Mucosa of rectum (tissue), 2 donors: ENCODE data around the gene BRIX1.

Experiments used
- H3K27ac ChIP-seq, 2 donors: one replicate each; pipeline ENCODE4 v1.7.0; 2013; ENCODE audit warnings: inconsistent platforms in 2 of 2, low read depth in 2 of 2, low read length in 2 of 2
- H3K27me3 ChIP-seq, 2 donors: one replicate each; pipeline ENCODE4 v1.7.0; 2013; ENCODE audit warnings: low read length in 2 of 2; ENCODE audit not compliant: control insufficient read depth in 2 of 2, insufficient read depth in 2 of 2
- H3K36me3 ChIP-seq, 2 donors: one replicate each; pipeline ENCODE4 v1.7.0; 2013; ENCODE audit warnings: low read length in 2 of 2; ENCODE audit not compliant: control insufficient read depth in 2 of 2, insufficient read depth in 2 of 2
- H3K4me1 ChIP-seq, 2 donors: one replicate each; pipeline ENCODE4 v1.7.0; 2013; ENCODE audit warnings: low read length in 2 of 2, mild to moderate bottlenecking in 1 of 2; ENCODE audit not compliant: control insufficient read depth in 2 of 2, insufficient read depth in 2 of 2
- H3K4me3 ChIP-seq, 2 donors: one replicate each; pipeline ENCODE4 v1.7.0; 2013; ENCODE audit warnings: low read length in 2 of 2
- H3K9ac ChIP-seq, 2 donors: one replicate each; pipeline ENCODE4 v1.7.0; 2013; ENCODE audit warnings: low read length in 2 of 2, low read depth in 1 of 2, mild to moderate bottlenecking in 1 of 2
- H3K9me3 ChIP-seq, 2 donors: one replicate each; pipeline ENCODE4 v1.7.0; 2013; ENCODE audit warnings: low read length in 2 of 2; ENCODE audit not compliant: control insufficient read depth in 2 of 2
- donor health status: healthy.
- donor health status: Normal muscosa, but diverticular disease.

Gene BRIX1

DNA sequence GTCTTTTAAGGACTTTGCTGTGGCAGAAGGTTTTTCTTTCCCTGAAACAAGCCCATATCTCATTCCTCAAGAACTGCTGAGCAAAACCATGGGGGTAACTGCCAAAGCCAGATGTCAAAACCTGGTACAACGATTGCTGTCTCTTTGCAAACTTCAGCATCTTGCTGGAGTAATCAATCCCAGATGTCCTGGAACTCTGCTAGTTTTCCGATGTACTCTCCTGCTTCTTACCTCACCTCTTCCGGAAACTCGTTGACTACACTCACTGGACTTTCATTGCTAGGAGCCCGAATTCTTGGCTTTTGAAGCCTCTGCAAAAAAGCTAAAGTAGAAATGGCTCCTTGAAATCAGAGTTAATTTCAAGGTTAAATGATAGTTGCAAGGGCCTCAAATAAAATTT is 23.5 kb upstream of the BRIX1 start:
- Histone ChIP-seq H3K4me1 (no peaks in the 10 kb centered on the region), H3K4me3 (no peak overlapping the region), H3K36me3 (no peaks in the 10 kb centered on the region), H3K27ac (no peak overlapping the region), H3K9me3 (no peaks in the 10 kb centered on the region), H3K9ac (no peak overlapping the region), H3K27me3 (no peaks in the 10 kb centered on the region)

DNA sequence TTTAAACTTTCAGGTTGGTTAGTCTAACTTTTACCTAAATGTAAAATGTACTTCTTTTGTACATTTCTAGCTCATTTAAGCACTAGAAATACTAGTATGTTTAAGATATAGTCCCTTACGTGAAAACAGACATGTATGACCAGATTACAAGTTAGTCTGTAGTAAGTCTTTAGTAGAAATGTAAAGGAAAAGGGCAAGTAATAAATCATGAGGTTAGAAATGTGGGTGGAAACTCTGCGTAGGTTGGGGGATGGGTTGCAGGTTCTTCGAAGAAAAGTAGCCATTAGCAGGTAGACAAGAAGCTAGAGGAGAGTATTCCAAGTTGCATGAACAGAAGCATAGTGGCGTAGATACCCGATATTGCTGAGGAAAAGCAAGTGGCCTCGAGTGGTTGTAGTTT is 23.1 kb upstream of the BRIX1 start:
- Histone ChIP-seq H3K36me3 (no peaks in the 10 kb centered on the region), H3K27ac (no peak overlapping the region), H3K27me3 (no peaks in the 10 kb centered on the region)

DNA sequence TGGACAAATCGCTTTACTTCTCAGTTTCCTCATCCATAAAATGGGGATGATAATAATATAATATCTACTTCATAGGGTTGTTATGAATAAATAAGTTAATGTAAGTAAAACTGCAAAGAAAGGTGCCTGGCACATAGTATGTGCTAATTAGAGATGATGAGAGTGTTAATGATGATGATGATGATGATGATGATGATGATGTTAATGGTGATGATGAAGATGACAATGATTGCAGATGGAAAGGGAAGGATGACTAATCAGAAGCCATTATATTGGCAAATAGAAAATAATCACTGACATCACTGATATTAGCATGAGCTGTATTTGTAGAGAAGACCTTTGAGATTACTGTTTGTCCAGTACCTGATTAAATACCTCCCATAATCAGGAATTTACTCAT is 20.8 kb upstream of the BRIX1 start:
- Histone ChIP-seq H3K27ac (no peak overlapping the region), H3K4me1 (peaks cover 0 to 2% of the 10 kb centered on the region in 2 donors), H3K36me3 (no peaks in the 10 kb centered on the region), H3K27me3 (no peaks in the 10 kb centered on the region), H3K9ac (no peak overlapping the region), H3K4me3 (no peak overlapping the region), H3K9me3 (no peaks in the 10 kb centered on the region)

More for the DNA sequence above, 23.1 kb upstream of the BRIX1 start:
- no peak overlapping the region for H3K9ac ChIP-seq
- no peaks in the 10 kb centered on the region for H3K9me3 ChIP-seq
- no peaks in the 10 kb centered on the region for H3K4me1 ChIP-seq
- no peak overlapping the region for H3K4me3 ChIP-seq

DNA sequence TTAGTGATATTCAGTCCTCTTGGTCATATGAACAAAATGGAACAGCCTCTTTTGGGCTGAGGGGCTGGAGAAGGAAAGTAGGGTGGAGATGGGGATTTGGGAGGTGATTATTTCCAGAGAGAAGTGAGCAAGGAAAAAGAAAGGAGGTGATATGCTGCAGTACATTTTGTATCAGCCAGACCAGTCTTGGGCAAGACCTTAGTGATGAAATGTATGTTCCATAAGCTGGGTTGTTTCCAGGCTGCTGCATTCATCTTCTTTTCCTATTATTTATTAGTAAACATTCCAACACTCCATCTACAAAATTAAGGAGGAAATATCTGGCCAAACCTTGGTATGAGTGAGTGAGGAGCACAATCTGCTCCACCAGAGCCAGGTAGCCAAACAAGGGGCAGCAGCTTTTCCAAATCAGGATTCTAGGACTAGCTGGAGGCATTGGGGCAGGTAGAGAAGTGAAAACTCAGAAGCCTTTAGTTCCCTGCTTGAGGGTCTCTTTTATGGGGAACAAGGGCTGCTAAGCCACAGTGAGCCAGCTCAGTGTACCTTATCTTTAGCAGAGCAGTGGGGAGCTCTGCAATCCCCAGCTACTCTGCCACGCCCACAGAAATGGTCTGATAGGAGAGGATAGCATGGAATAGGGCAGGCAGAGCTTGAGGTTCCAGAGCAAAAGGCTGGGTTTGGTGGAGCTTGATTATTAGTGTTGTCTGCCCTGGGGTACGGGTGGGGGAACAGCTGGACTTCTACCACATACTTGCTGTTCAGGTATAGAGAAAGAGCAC is 19.7 kb upstream of the BRIX1 start:
- peaks cover 0 to 2% of the 10 kb centered on the region in 2 donors for H3K4me1 ChIP-seq
- no peaks in the 10 kb centered on the region for H3K9me3 ChIP-seq

DNA sequence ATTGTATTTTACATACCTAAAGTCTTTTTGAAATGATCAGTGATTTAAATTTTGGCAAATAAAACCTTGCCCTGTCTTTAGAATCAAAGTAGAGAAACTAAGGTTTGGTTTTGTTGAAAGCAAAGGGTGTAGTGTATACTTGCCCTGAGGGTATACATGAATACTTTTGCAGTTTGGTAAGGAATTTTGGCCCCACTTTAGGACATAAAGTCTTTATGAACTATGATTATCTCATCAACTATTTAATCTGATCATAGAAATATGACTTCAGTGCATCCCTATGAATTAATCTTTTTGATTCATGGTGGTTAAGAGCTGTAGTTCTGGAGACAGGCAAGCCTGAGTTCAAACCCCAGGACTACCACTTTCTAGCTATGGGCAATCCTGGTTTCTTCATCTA is 17.9 kb upstream of the BRIX1 start:
- Histone ChIP-seq H3K27me3 (no peaks in the 10 kb centered on the region), H3K27ac (no peak overlapping the region), H3K9ac (no peak overlapping the region), H3K4me1 (peaks cover 0 to 2% of the 10 kb centered on the region in 2 donors), H3K4me3 (no peak overlapping the region), H3K9me3 (no peaks in the 10 kb centered on the region), H3K36me3 (no peaks in the 10 kb centered on the region)

More for the DNA sequence above, 19.7 kb upstream of the BRIX1 start:
- Histone ChIP-seq H3K4me3 (no peak overlapping the region), H3K9ac (no peak overlapping the region), H3K27ac (no peak overlapping the region), H3K27me3 (no peaks in the 10 kb centered on the region), H3K36me3 (no peaks in the 10 kb centered on the region)

DNA sequence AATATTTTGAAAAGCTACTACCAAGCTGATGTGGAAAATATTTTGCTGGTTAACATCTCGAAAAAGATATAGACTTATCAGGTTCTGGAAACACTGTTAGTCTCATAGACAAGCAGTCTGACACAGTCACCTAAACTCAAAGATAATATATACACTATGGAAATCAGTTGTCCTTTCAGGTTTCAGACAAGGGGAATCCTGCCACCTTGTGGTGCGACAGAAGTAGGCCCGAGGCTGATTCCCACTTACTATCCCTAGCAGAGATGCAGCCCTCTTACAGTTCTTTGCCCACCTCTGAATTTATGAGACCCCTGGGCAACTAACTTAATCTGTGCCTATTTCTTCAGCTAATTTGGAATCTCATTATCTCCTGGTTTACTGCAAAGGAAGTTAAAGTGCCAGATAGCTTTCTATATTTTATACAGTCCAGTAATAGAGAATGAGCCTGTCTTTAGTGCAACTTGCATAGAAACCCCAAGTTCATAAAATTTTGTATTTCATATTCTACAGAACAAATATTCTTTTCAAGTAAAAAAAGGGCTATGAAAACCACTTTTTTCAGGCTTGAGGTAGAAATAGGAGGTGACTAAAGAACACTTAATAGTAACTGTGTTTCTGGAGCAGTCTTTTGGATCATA is 17.1 kb upstream of the BRIX1 start:
- Histone ChIP-seq H3K36me3 (no peaks in the 10 kb centered on the region), H3K9me3 (no peaks in the 10 kb centered on the region), H3K27ac (no peak overlapping the region), H3K4me1 (peaks cover 0 to 2% of the 10 kb centered on the region in 2 donors), H3K9ac (no peak overlapping the region), H3K27me3 (no peaks in the 10 kb centered on the region), H3K4me3 (no peak overlapping the region)

DNA sequence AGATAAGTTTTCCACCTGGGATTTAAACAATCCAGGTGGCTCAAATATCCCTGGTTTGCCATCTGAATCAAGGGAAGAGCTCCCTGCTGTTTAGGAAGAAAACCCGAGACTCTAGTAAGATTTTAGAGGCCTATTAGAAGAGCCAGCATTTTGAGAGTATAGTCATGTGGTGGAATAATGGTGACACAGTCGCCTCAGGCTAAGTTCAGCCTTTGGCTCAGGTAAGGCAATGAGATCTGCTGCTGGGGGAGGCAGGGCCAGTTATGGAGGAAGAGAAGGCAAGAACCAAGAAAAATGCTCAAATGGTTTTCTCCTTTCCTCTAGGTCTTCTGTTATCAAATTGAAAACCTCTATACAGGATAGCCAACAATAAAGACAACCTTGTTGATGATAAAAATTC is 16.4 kb upstream of the BRIX1 start:
- H3K27ac ChIP-seq, result no peak overlapping the region
- H3K9me3 ChIP-seq, result no peaks in the 10 kb centered on the region
- H3K4me1 ChIP-seq, result peaks cover 0 to 2% of the 10 kb centered on the region in 2 donors
- H3K36me3 ChIP-seq, result no peaks in the 10 kb centered on the region
- H3K27me3 ChIP-seq, result no peaks in the 10 kb centered on the region
- H3K4me3 ChIP-seq, result no peak overlapping the region
- no peak overlapping the region for H3K9ac ChIP-seq

DNA sequence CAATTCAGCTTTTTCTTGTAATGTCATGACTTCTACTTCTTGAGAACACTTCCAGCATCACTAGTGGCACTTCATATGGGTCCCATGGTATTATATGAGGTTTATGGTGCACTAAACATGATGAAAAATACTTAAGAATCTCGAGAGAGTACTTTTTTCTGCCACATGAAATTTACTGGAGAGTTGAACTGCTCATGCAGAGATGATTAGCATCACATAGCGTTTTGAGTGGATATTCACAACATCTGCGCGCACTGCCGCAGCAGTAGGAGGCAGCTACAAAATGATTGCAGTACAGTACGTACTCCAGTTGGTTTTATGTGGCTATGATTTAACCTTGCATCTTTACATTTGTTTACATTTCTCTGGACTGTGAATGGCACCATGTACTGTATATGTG is 14.9 kb upstream of the BRIX1 start:
- Histone ChIP-seq H3K27ac (no peak overlapping the region), H3K27me3 (no peaks in the 10 kb centered on the region), H3K9me3 (no peaks in the 10 kb centered on the region), H3K4me1 (peaks cover 0 to 2% of the 10 kb centered on the region in 2 donors), H3K4me3 (no peak overlapping the region), H3K36me3 (no peaks in the 10 kb centered on the region), H3K9ac (no peak overlapping the region)

DNA sequence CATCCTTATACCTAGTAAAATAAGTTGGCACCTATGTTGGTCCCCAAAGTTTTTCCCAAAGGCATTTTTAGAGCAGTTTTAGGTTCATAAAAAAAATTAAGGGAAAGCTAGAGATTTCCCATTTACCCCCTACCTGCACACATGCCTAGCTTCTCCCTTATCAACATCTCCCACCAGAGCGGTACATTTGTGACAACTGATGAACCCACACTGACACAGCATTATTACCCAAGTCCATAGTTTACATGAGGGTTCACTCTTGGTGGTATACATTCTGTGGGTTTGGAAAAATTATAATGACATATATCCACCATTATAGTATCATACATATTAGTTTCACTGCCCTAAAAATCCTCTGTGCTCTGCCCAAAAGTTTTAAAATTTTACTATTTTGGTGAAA is 12.3 kb upstream of the BRIX1 start:
- H3K36me3 ChIP-seq, result no peaks in the 10 kb centered on the region
- H3K27ac ChIP-seq, result no peak overlapping the region

DNA sequence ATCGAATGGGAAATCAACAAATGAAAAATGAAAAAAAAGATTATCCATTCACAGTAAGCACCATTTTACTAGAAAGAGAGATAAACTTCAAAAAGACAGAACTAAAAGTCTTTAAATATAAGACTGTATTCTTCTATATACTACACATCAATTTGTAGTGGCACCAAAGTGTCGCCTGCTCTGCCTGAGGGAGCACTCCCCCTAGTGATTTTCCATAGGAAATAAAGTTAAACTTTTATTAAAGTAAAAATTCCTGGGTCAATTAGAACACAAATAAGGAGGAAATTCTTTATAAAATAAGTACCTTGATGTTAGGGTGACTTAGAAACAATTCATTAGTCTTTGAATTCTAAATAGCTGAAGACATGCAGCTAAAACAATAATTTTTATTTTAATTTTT is 9.9 kb upstream of the BRIX1 start:
- H3K27me3 ChIP-seq, result no peaks in the 10 kb centered on the region
- H3K36me3 ChIP-seq, result peaks cover 0 to 5% of the 10 kb centered on the region in 2 donors
- no peak overlapping the region for H3K9ac ChIP-seq
- H3K27ac ChIP-seq, result no peak overlapping the region
- H3K9me3 ChIP-seq, result no peaks in the 10 kb centered on the region
- H3K4me3 ChIP-seq, result no peak overlapping the region
- H3K4me1 ChIP-seq, result no peaks in the 10 kb centered on the region

More for the DNA sequence above, 12.3 kb upstream of the BRIX1 start:
- Histone ChIP-seq H3K9ac (no peak overlapping the region), H3K4me3 (no peak overlapping the region), H3K27me3 (no peaks in the 10 kb centered on the region), H3K9me3 (no peaks in the 10 kb centered on the region), H3K4me1 (no peaks in the 10 kb centered on the region)
